Breast epithelium (tissue), 4 donors: ENCODE data around the gene BRINP1. TPM values are rescaled to one million over a fixed set of nuclear protein-coding genes. Genes with fewer than 3 reads are reported as not detected.

ENCODE experiments used
- DNase-seq, 2 donors: peaks; one replicate each; pipeline ENCODE4 v3.0.0-alpha.2; 2019; ENCODE audit warnings: low spot score in 2 of 2
- H3K27ac ChIP-seq, 2 donors: fragments of 200-600 bp; sonication (generic) in 1 of 2; one replicate each; pipeline ENCODE4 v1.5.1; 2016 to 2019; ENCODE audit warnings: mild to moderate bottlenecking in 1 of 2
- H3K27me3 ChIP-seq, 2 donors: fragments of 200-600 bp; sonication (generic) in 1 of 2; one replicate each; pipeline versions ENCODE4 v1.5.1 to v1.6.0; 2017 to 2019; ENCODE audit warnings: control low read depth in 1 of 2, mild to moderate bottlenecking in 1 of 2
- H3K36me3 ChIP-seq: fragments of 200-600 bp; one replicate; pipeline ENCODE4 v1.5.1; 2019
- H3K4me1 ChIP-seq, 2 donors: fragments of 200-600 bp; sonication (generic); one replicate each; pipeline ENCODE4 v1.5.1; 2016 to 2019; ENCODE audit warnings: control low read depth in 1 of 2
- H3K4me3 ChIP-seq, 3 donors: fragments of 200-600 bp; sonication (generic); 1 replicate in 2 of 3; 2 replicates in 1 of 3; pipeline ENCODE4 v1.5.1; 2016 to 2019; ENCODE audit warnings: mild to moderate bottlenecking in 3 of 3, moderate library complexity in 2 of 3
- H3K9me3 ChIP-seq, 2 donors: fragments of 200-600 bp; sonication (generic) in 1 of 2; one replicate each; pipeline ENCODE4 v1.5.1; 2016 to 2019; ENCODE audit warnings: control low read depth in 1 of 2
- CTCF ChIP-seq, 3 donors: fragments of 450-650 bp; IDR thresholded peaks; one replicate each; pipeline ENCODE4 v1.5.1; 2016 to 2017; ENCODE audit warnings: antibody characterized with exemption in 3 of 3, mild to moderate bottlenecking in 3 of 3, moderate library complexity in 3 of 3
- POLR2A ChIP-seq: fragments of 450-650 bp; IDR thresholded peaks from one replicate; pipeline ENCODE4 v1.6.1; 2016; ENCODE audit warnings: antibody characterized with exemption, mild to moderate bottlenecking, moderate library complexity
- POLR2AphosphoS5 ChIP-seq, 3 donors: sonication (generic); formaldehyde crosslinking; IDR thresholded peaks; one replicate each; pipeline ENCODE4 v1.6.1; 2017; ENCODE audit warnings: antibody characterized with exemption in 3 of 3
- intact Hi-C: fragments of 100-400 bp; cut with DNase I; formaldehyde crosslinking; loops from one replicate; pipeline ENCODE4 v1.15.1; 2023; ENCODE audit warnings: low total_unique reads
- total RNA-seq, 3 donors: library from RNA; depleted of rRNA; stranded (reverse); fragments of >200 nt; gene quantifications; one replicate each; pipeline ENCODE4 v1.1.0, GENCODE V29; 2016

The BRINP1 gene
- total RNA-seq, 3 donors from 2014 or later = 8.8 to 27.5 TPM; not detected in 1

GRCh38 chr9:119234636-119235035 is 134.6 kb downstream of the BRINP1 start:
- no peaks in the 10 kb centered on the region for H3K4me1 ChIP-seq
- no peak for TF ChIP-seq POLR2AphosphoS5 (IDR thresholded peaks at IDR 0.05)
- TF ChIP-seq CTCF (IDR thresholded peaks at IDR 0.05) = no peak
- no peak for TF ChIP-seq POLR2A
- H3K9me3 ChIP-seq = no peaks in the 10 kb centered on the region

GRCh38 chr9:119227422-119227821 is 141.8 kb downstream of the BRINP1 start:
- no peaks in the 10 kb centered on the region for H3K36me3 ChIP-seq
- no peak overlapping the region for H3K27ac ChIP-seq
- no peaks in the 10 kb centered on the region for H3K4me1 ChIP-seq
- no peak for DNase-seq
- TF ChIP-seq POLR2A (no peak), POLR2AphosphoS5 (IDR thresholded peaks at IDR 0.05) (no peak), CTCF (IDR thresholded peaks at IDR 0.05) (no peak)
- no peaks in the 10 kb centered on the region for H3K27me3 ChIP-seq
- no peaks in the 10 kb centered on the region for H3K9me3 ChIP-seq
- no peak overlapping the region for H3K4me3 ChIP-seq
- intact Hi-C loops = no loop called here

More at GRCh38 chr9:119234636-119235035, 134.6 kb downstream of the BRINP1 start:
- intact Hi-C loops = loop anchor here (2.0 kb wide), 1 partner anchor 32 kb away; no protein-coding TSS in a partner anchor
- no peaks in the 10 kb centered on the region for H3K27me3 ChIP-seq
- no peak for DNase-seq
- H3K27ac ChIP-seq = no peak overlapping the region
- H3K36me3 ChIP-seq = no peaks in the 10 kb centered on the region
- no peak overlapping the region for H3K4me3 ChIP-seq

DNA sequence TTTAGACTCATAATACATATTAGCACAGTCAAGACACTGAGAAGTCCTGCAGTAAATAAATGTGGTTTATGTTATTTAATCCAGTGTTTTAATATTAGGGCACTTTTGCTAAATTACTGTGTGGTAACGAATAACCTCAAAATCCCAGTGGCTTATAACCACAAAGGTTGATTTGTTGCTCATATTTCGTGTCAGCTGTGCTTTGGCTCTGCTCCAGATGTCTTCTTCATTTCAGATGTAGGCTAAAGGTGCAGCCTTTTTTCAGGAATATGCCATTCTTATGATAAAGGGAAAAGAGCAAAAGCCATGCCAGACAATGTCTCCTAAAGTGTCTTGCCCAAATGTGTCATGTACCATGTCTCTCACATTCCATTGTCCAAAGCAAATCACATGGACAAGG is 144.8 kb downstream of the BRINP1 start:
- H3K27me3 ChIP-seq = no peaks in the 10 kb centered on the region
- H3K36me3 ChIP-seq = no peaks in the 10 kb centered on the region
- H3K4me3 ChIP-seq = no peak overlapping the region
- intact Hi-C loops = no loop called here
- H3K27ac ChIP-seq = no peak overlapping the region
- no peak for DNase-seq
- no peaks in the 10 kb centered on the region for H3K9me3 ChIP-seq
- H3K4me1 ChIP-seq = no peaks in the 10 kb centered on the region
- no peak for TF ChIP-seq CTCF (IDR thresholded peaks at IDR 0.05)
- no peak for TF ChIP-seq POLR2A
- no peak for TF ChIP-seq POLR2AphosphoS5 (IDR thresholded peaks at IDR 0.05)

DNA sequence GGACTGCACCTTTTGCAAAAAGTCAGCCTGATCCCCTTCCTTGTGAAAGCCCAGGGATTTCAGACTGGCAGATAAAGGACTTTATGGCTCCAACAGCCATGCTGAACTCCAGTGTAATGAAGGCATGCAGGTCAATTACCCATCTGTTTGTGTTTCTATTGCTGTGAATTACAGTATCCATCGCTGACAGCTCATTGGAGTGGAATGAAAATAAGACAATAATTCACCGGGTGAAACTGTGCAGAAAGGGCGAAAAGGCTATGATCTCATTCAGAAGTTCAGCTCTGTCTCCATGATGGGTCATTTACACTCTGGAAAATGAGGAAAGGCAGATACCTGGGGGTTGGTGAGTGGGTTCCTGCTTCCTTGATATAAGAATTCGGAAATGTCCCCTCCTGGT is 148.0 kb downstream of the BRINP1 start:
- Histone ChIP-seq H3K9me3 (no peaks in the 10 kb centered on the region), H3K4me1 (no peaks in the 10 kb centered on the region), H3K4me3 (no peak overlapping the region), H3K27ac (no peak overlapping the region), H3K36me3 (no peaks in the 10 kb centered on the region), H3K27me3 (no peaks in the 10 kb centered on the region)
- no peak for DNase-seq
- TF ChIP-seq POLR2A (no peak), POLR2AphosphoS5 (IDR thresholded peaks at IDR 0.05) (no peak), CTCF (IDR thresholded peaks at IDR 0.05) (no peak)
- intact Hi-C loops = no loop called here

DNA sequence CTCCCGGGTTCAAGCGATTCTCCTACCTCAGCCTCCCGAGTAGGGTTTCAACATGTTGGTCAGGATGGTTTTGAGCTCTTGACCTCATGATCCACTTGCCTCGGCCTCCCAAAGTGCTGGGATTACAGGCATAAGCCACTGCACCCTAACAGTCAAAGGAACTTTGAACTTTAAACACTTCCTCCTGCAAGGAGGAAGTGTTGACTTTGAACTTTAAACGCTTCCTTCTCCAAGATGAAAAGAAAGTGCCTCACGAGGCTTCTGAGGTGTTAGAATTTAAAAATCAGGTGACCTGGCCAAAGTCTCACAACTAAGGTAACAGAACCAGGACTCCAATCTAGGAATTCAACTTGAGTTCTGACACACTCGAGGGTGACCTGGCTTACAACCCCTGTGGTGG is 150.9 kb downstream of the BRINP1 start:
- Histone ChIP-seq H3K9me3 (no peaks in the 10 kb centered on the region), H3K4me1 (no peaks in the 10 kb centered on the region), H3K36me3 (no peaks in the 10 kb centered on the region), H3K4me3 (no peak overlapping the region), H3K27me3 (no peaks in the 10 kb centered on the region), H3K27ac (no peak overlapping the region)
- intact Hi-C loops = no loop called here
- DNase-seq = no peak
- TF ChIP-seq CTCF (IDR thresholded peaks at IDR 0.05) (no peak), POLR2AphosphoS5 (IDR thresholded peaks at IDR 0.05) (no peak), POLR2A (no peak)
